ENCODE data around the gene TMTC2. TPM values are rescaled to one million over a fixed set of nuclear protein-coding genes. Genes with fewer than 3 reads are reported as not detected.

TMTC2 gene
- total RNA-seq, 1 experiment from 2014 or later = 3.1 TPM

DNA sequence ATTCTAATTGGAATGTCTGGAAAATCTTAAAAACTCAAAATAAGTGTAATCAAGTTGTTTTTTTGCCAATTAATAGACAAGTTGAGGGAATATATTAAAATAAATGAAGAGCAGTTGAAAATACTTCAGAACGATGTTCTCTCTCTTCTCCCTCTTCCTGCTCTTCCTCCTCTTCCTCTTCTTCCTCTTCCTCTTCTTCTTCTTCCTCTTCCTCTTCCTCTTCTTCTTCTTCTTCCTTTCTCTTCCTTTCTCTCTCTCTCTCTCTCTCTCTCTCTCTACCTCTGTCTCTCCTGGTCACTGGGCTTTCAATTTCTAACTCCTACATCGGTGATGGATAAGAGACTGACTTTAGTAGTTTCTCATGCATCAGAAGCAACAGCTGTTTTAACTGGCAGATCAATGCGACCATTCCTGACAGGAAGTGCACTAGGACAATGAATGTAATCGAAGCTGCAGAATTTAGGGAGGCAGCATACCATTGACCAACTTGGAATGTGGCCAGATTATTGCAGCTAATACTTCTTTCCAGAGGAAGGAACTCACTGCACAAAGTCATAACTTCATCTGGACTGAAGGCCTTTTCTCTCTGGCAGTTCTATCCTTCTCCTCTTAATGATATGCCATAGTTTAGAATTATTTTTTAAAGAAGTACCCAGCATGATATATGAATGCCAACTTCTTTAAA lies 13.8 kb upstream of the TMTC2 start:
- DNase-seq (ENCODE audit: low read depth) = no peak

DNA sequence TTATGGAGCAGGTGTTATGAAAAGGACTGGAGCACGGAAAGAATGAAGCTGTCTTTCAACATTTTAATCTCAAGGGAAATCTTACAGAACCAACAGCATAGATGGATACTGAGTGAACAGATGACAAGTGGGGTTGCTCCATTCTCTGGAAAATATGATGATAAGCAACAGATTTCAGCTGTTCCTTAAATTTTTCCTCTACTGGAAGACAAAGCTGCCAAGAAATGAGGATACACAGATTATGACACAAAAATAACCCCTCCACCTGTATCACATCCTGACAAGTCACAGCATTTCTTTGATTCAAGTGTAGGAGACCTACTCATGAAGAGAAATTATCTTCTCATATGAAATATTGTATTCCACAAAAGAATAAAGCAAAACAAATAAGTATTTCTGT lies 13.0 kb upstream of the TMTC2 start:
- DNase-seq (ENCODE audit: low read depth) = no peak
- in situ Hi-C loops (cut with HindIII; ENCODE audit: low pct_unique_long_range_greater_than_20kb, low sequenced_read_pairs) = no loop called here

More for the DNA sequence above, 13.8 kb upstream of the TMTC2 start:
- in situ Hi-C loops (cut with HindIII; ENCODE audit: low pct_unique_long_range_greater_than_20kb, low sequenced_read_pairs) = no loop called here

DNA sequence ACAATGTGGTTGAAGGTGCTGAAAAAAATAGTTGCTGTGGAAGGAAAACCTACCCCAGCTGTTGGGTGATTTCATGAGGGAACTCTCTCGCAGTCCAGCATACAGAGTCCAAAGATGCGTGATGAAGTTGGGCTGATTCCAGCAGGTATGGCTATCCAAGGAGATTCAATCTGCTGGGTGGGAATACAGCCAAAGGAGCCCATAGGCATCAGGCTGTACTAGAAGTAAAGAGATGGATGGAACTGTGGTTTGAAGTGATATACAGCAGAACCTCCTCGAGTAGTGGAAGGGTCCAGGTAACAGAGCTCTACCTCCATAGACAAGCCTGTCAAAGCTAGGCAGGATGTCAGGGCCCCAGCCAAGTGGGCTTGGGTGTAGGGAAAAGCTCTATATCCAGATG lies 11.5 kb upstream of the TMTC2 start:
- no peak for DNase-seq (ENCODE audit: low read depth)
- in situ Hi-C loops (cut with HindIII; ENCODE audit: low pct_unique_long_range_greater_than_20kb, low sequenced_read_pairs) = no loop called here

GRCh38 chr12:82682326-82682725 lies 4.4 kb upstream of the TMTC2 start:
- in situ Hi-C loops (cut with HindIII; ENCODE audit: low pct_unique_long_range_greater_than_20kb, low sequenced_read_pairs) = no loop called here
- DNase-seq (ENCODE audit: low read depth) = no peak

DNA sequence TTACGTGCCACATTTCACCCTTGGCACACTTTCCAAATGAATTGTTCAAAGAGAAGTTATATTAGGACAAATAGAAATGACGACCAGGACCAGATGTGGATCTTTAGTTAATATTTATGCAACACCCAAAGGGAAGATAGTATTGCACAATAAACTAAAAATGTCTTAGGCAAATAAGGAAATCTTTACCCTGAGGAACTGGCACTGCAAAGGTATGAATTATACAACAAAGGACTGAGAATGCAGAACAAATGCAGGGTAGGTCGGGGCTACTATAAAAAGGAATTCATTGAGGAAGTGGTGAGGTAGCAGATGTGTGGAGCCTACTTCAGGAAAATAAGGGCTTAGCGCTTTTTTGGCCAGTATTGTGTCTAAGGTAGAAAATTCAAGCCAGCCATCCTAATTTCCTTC lies 3.9 kb upstream of the TMTC2 start:
- in situ Hi-C loops (cut with HindIII; ENCODE audit: low pct_unique_long_range_greater_than_20kb, low sequenced_read_pairs) = no loop called here
- no peak for DNase-seq (ENCODE audit: low read depth)

- peak; percentile 94 for DNase-seq (ENCODE audit: low read depth)
- in situ Hi-C loops (cut with HindIII; ENCODE audit: low pct_unique_long_range_greater_than_20kb, low sequenced_read_pairs) = no loop called here
These were observed 927 bp upstream of the TMTC2 start for GRCh38 chr12:82685790-82686167.

DNA sequence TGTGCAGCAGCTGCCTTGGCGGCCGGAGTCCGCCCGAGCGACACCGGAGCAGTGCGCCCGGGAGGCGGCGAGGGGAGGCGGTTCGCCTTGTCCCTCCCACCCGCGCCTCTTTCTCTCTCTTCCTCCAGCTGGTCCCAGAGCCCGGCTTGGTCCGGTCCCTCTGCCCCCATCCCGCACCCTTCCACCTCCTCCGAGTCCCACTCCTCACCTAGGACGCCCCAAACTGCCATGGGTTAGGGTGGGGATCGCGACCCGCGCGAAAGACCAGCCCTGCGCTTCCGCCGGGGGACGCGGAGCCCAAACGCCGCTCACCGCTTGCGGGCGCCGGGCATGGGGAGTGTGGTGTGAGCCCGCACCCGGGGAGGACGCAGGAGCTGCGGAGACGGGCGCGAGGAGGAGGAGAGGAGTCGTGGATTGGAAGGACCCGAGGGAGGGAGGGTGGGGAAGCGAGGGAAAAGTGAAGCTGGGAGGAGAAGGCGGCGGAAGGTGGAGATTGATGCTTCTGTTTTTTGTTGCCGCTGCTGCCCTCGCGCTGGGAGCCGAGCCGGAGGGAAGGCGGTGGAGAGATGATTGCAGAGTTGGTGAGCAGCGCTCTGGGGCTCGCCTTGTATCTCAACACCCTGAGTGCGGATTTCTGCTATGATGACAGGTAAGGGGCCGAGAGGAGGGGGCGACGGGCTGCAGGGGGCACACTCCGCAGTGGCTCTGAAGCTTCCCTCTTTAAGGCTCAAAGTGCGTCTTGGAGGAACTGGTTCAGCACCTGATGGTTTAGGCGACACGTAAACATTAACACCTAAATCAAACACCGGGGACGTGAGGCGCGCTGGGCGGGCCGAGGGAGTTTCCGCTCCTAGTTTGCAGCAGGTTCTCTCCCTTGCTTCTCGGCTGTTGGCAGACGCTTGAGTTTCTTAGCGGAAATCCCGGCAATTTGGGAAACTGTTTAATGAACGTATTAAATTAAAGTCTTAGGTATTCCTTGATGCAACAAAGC lies 610 bp downstream of the TMTC2 start:
- peak; percentile 74 for DNase-seq (ENCODE audit: low read depth)
- in situ Hi-C loops (cut with HindIII; ENCODE audit: low pct_unique_long_range_greater_than_20kb, low sequenced_read_pairs) = no loop called here

DNA sequence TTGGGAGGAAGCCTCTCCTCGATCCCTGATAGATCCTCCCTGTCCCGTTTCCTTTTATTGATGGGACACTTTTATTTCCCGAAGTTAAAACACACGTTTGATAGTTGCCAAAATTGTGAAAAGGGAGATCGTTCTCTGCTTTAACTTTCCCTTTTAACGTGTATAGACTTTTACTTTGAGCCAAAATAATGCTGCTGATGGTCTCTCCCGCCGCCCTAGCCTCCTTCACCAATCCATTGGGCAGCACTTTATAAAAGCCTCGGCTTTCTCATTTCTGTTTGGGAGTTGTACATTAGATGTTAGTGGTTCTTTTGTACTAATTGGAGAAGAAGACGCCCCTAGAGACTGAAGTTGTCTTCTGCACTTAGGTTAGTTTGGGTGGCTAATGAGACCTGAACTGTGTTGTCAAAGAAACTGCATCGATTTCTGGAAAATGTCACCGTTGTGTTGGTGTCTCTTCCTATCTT lies 1.4 kb downstream of the TMTC2 start:
- in situ Hi-C loops (cut with HindIII; ENCODE audit: low pct_unique_long_range_greater_than_20kb, low sequenced_read_pairs) = no loop called here
- no peak for DNase-seq (ENCODE audit: low read depth)

DNA sequence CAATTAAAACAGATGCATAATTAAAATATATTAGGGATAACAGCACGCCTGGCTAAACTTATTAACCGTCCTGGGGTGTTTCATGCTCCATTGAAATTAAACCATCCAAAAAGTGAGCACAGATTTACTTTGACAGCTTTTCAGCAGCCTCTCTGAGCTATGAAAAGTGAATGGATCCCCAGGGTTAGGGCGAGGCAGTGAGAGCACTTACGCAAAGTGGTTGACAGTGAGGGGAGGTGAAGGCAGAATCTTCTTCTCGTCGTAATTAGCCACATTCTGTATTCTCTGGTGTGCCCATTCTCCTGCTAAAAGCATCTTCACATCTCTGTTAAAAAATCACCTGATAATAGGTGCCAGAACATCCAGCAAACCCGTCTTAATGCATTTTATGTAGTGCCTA lies 1.9 kb downstream of the TMTC2 start:
- in situ Hi-C loops (cut with HindIII; ENCODE audit: low pct_unique_long_range_greater_than_20kb, low sequenced_read_pairs) = no loop called here
- DNase-seq (ENCODE audit: low read depth) = no peak

DNA sequence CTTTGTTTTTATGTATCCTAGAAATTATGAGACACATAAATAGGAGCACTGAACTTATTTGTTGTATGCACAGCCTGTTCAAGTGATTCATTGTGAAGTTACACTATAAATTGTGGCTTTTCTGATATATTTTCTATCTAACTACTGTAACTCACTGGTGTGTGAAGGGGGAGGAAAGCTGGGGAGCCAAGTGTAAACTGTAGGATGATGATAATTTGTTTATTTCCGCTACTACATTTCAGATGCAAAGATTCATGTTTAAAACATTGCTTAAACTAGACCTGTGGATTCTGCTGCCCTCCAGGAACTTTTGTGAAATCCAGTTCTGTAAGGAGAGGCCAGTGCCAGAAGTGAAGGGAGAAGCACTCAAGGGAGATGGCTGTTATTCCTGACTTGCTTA lies 3.3 kb downstream of the TMTC2 start:
- no peak for DNase-seq (ENCODE audit: low read depth)
- in situ Hi-C loops (cut with HindIII; ENCODE audit: low pct_unique_long_range_greater_than_20kb, low sequenced_read_pairs) = no loop called here

- no peak for DNase-seq (ENCODE audit: low read depth)
- in situ Hi-C loops (cut with HindIII; ENCODE audit: low pct_unique_long_range_greater_than_20kb, low sequenced_read_pairs) = no loop called here
These were observed 4.8 kb downstream of the TMTC2 start for GRCh38 chr12:82691513-82691912.

DNA sequence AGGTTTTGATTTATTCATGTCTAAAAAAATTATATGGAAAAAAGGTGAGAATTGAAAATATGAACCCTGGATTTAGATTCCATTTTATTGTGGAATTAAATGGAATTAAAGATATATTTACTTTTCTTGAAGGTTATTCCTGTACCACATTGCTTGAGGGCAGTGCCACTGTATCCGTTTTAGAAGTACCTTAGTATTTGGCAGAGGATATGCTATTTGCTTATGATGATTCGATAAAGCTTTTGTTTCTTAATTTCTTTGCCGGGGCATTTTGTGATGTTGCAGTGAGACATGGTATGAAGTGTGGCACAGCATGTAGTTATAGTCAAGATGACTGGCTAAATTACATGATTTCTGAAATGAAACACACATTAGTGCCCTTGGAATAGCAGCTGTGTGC lies 7.6 kb downstream of the TMTC2 start:
- DNase-seq (ENCODE audit: low read depth) = no peak
- in situ Hi-C loops (cut with HindIII; ENCODE audit: low pct_unique_long_range_greater_than_20kb, low sequenced_read_pairs) = no loop called here

- DNase-seq (ENCODE audit: low read depth) = no peak
- in situ Hi-C loops (cut with HindIII; ENCODE audit: low pct_unique_long_range_greater_than_20kb, low sequenced_read_pairs) = no loop called here
These were observed 8.3 kb downstream of the TMTC2 start for GRCh38 chr12:82694970-82695369.

DNA sequence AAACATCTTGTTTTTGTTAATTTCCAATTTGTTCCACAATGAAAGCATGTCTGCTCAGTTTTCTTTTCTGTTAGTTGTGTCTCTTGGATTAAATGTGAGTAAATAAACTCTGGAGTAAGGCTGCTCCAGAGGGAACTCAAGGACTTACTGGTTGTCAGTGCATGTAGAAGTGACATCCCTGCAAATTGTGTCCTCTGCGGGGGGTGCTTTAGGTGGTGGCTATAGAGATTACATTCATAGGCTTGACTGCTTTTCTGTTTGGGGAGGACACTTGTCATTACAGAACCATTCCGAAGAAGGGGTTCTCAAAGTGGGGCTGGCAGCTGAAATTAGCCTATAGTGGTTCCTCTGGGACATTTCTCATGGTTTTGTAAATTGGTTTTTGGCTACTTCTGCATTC lies 8.8 kb downstream of the TMTC2 start:
- no peak for DNase-seq (ENCODE audit: low read depth)
- in situ Hi-C loops (cut with HindIII; ENCODE audit: low pct_unique_long_range_greater_than_20kb, low sequenced_read_pairs) = no loop called here

DNA sequence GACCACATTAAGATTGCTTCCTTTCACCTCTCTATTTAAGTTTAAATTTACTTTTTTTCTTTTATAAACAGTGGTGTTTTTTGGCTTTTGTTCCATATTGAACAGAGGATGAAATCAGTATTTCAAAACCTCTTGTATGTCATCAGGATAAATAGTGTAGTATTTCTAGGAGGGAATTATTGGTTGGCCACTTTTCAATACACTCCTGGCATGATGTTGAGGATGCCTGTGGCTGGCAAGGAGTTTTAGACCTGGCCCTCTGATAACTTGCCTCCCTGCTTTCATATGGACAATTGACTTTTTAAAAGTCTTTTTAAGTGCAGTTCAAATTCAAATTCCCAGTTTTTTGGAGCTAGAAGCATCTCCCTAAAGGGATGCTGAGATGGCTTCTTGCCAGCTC lies 9.8 kb downstream of the TMTC2 start:
- in situ Hi-C loops (cut with HindIII; ENCODE audit: low pct_unique_long_range_greater_than_20kb, low sequenced_read_pairs) = no loop called here
- no peak for DNase-seq (ENCODE audit: low read depth)

DNA sequence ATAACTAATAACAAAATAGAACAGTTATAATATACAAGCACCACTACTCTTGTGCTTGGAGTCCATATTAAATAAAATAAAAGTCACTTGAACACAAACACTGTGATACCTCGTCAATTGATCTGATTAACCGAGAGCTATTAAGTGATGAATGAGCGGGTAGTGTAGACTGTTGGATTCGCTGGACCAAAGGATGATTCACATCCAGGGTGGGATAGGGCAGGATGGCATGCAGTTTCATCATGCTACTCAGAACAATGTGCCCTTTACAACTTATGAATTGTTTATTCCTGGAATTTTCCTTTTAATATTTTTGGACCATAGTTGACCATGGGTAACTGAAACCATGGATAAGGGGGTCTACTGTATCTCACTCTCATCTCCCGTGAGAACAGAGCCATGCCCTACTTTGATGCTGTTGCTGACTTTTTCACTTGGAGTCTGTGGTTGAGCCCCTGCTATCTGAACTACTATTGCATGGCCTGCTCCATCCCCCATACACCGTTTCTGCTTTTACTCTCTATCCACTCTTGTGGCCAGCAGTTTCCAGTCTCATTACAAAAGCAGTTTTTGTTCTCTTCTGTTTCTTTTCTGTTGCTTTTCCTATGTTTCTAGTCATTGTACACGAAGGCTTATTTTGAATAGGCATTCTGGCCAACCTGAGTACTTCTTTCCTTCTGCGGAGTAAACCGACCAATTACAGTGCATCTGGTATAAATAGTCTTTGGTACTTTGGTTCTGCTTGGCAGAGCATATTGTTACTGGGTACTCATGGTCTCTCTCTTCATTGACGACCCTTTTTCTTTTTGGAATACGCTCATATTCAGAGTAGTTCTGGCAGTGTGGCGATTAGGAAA lies 12.2 kb downstream of the TMTC2 start:
- DNase-seq (ENCODE audit: low read depth) = no peak
- in situ Hi-C loops (cut with HindIII; ENCODE audit: low pct_unique_long_range_greater_than_20kb, low sequenced_read_pairs) = no loop called here

- no peak for DNase-seq (ENCODE audit: low read depth)
- in situ Hi-C loops (cut with HindIII; ENCODE audit: low pct_unique_long_range_greater_than_20kb, low sequenced_read_pairs) = no loop called here
These were observed 19.1 kb downstream of the TMTC2 start for GRCh38 chr12:82705774-82706173.

- DNase-seq (ENCODE audit: low read depth) = no peak
- in situ Hi-C loops (cut with HindIII; ENCODE audit: low pct_unique_long_range_greater_than_20kb, low sequenced_read_pairs) = no loop called here
These were observed 21.6 kb downstream of the TMTC2 start for GRCh38 chr12:82708061-82708879.

Data from Caki2 (cell line).